Measurements from ENCODE around the gene VASN. TPM values are rescaled to one million over a fixed set of nuclear protein-coding genes. Genes with fewer than 3 reads are reported as not detected.

VASN gene
- total and polyA plus RNA-seq, 9 of the 15 experiments (the other 6 are each of a cell fraction or from before 2014, with no cell fraction given) = 0.01 to 2.5 (median 0.41) TPM; not detected in 1

- TF ChIP-seq, protein P1, sequence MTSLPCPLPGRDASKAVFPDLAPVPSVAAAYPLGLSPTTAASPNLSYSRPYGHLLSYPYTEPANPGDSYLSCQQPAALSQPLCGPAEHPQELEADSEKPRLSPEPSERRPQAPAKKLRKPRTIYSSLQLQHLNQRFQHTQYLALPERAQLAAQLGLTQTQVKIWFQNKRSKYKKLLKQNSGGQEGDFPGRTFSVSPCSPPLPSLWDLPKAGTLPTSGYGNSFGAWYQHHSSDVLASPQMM (CRISPR knock-in tag; IDR thresholded peaks at IDR 0.05) = no peak
- no peak for TF ChIP-seq SNRNP70 (optimal IDR thresholded peaks at IDR 0.05; ENCODE audit: low read depth, low read length)
- no peak for TF ChIP-seq U2AF2 (optimal IDR thresholded peaks at IDR 0.05; ENCODE audit: low read depth, low read length)
- no peak for TF ChIP-seq JUN (IDR thresholded peaks at IDR 0.05; ENCODE audit: borderline replicate concordance, low read depth, low read length)
- TF ChIP-seq JUN (CRISPR knock-in tag; IDR thresholded peaks at IDR 0.05; ENCODE audit: borderline replicate concordance) = no peak
- no peak for TF ChIP-seq ZNF696 (CRISPR knock-in tag; conservative IDR thresholded peaks at IDR 0.05)
Observed at GRCh38 chr16:4350365-4350786, 21.3 kb upstream of the VASN start (continued).

DNA sequence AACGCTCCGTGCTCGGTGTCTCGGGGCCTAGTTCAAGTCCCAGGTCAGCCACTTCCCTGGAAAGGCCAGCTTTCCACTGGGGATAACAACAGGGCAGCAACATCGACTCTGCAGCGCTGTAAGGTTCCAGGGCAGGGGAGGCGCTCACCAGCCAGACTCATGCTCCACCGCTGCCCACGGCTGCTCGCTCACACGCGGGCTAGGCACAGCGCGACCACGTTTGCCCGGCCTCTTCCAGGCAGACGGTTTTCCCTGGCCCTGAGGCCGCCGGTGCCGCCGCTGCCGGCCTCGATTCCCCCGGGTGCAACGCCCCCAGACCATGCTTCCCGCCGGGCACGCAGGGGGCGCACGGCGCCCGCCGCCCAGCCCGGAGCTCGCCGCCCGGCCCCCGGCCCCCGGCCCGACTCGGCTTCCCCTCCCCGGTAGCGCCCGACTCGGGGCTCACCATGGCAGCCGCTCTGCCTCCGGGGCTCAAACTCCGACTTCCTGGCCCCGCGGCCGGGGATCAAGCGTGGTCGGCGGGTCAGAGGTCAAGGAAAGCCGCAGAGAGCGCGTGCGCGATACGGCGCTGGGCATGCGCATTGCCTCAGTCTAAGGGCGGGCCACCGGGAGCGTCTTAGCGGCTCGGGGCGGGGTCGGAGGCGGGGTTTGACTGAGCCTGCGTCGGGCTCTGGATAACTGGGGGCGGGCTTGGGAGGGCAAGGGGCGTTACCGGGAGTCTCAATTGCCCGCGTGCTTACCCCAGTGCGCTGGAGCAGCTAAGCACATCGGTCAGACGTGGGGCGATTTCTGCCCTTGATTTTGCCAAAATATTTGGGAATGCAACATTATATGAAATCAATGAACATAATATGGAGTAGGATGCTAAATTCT is 20.6 kb upstream of the VASN start, which contains the start of gene PAM16:
Gene PAM16 (minus strand): TSS at position 535 of the 873 bp plus-strand sequence. CDS start 87 bp downstream, at position 448.
- FAIRE-seq = peak; percentile 90
- H3K4me2 ChIP-seq (ENCODE audit: insufficient read depth, low read length) = peak within 1 kb of the TSS; percentile 100
- ChIA-PET CTCF (ENCODE audit: low intra/inter-chr PET ratio) (interaction anchor here (0.6 kb wide), 1 partner anchor 39 kb away, joined by 3 read pairs; no protein-coding TSS in a partner anchor), POLR2A (interaction anchor here (0.6 to 1.4 kb wide), 7 partner anchors 11 to 467 kb away, joined by 3 to 6 read pairs (median 3); partner anchors contain the start of gene VASN)
- H3K9me1 ChIP-seq (ENCODE audit: control insufficient read depth, insufficient read depth, low read length) = no peaks in the 10 kb centered on the region
- peak within 1 kb of the TSS; percentile 97 for H3K4me3 ChIP-seq
- in situ Hi-C loops (cut with MboI) = no loop called here
- no peaks in the 10 kb centered on the region for H3K9me3 ChIP-seq (replicated peaks; ENCODE audit: control insufficient read depth, insufficient read depth, low read depth, low read length)
- peaks cover 40% of the 10 kb centered on the region; the same call in 2 of the 3 replicates for H3K36me3 ChIP-seq (ENCODE audit: control insufficient read depth, insufficient read depth, low read length)
- H3K27me3 ChIP-seq (ENCODE audit: control insufficient read depth in 2 of 2, insufficient read depth in 2 of 2, low read length in 2 of 2) = no peaks in the 10 kb centered on the region
- peaks cover 11% of the 10 kb centered on the region; the same call in 1 of the 2 replicates for H4K20me1 ChIP-seq (replicated peaks; ENCODE audit: control insufficient read depth, insufficient read depth, low read length)
- DNase-seq (ENCODE audit: extremely low read depth in 1 of 4, low spot score in 3 of 4) = peak; percentile 93 to 98 (median 95)
- WGBS (ENCODE audit: insufficient coverage, low coverage, missing lambda C conversion rate) = under 1% methylated on average over 64 of the region's 81 CpGs
- intact Hi-C loops (cut with micrococcal nuclease) = no loop called here
- peak within 1 kb of the TSS; percentile 97 for H3K27ac ChIP-seq (ENCODE audit: extremely low read depth, low read depth, low read length)
- H3K9ac ChIP-seq (ENCODE audit: insufficient read depth in 1 of 2, low read depth in 2 of 2, low read length in 2 of 2) = peak within 1 kb of the TSS; percentile 98 to 100
- H3K4me1 ChIP-seq (replicated peaks in 1 of 2; ENCODE audit: control insufficient read depth in 2 of 2, insufficient read depth in 2 of 2, low read length in 2 of 2) = peaks cover 22 to 46% of the 10 kb centered on the region in 2 experiments; a peak in 4 of 5 replicates
- H3K79me2 ChIP-seq (ENCODE audit: control insufficient read depth, insufficient read depth, low read length) = peaks cover 51% of the 10 kb centered on the region
- BruUV-seq (replicated peaks) = TSS peak; percentile 52
- ATAC-seq = peak; percentile 93
- H2AFZ ChIP-seq (ENCODE audit: low read depth, low read length) = peak within 1 kb of the TSS; percentile 84
- no peak for TF ChIP-seq SMARCA4 (IDR thresholded peaks at IDR 0.05)
- TF ChIP-seq JUND (IDR thresholded peaks at IDR 0.05; ENCODE audit: borderline replicate concordance, low read depth, low read length) = 0 out of 2 replicates have a peak, but pooled peaks have one; percentile 17
- TF ChIP-seq JUND (tag; IDR thresholded peaks at IDR 0.05; ENCODE audit: borderline replicate concordance, low read depth, low read length) = 0 out of 3 replicates have a peak, but pooled peaks have one; percentile 19
- no peak for TF ChIP-seq CBX2 (IDR thresholded peaks at IDR 0.05; ENCODE audit: insufficient read depth, low read length, poor library complexity, severe bottlenecking)
- no peak for TF ChIP-seq PHF20 (IDR thresholded peaks at IDR 0.05; ENCODE audit: partially characterized antibody)
- no peak for TF ChIP-seq PBX2 (CRISPR knock-in tag; IDR thresholded peaks at IDR 0.05; ENCODE audit: low read depth)
- no peak for TF ChIP-seq PBX2 (tag; conservative IDR thresholded peaks at IDR 0.05; ENCODE audit: low read depth)
- TF ChIP-seq POLR2A (conservative IDR thresholded peaks at IDR 0.05) = peak; percentile 67; the same call in 1 of the 2 replicates
- TF ChIP-seq, protein P2, sequence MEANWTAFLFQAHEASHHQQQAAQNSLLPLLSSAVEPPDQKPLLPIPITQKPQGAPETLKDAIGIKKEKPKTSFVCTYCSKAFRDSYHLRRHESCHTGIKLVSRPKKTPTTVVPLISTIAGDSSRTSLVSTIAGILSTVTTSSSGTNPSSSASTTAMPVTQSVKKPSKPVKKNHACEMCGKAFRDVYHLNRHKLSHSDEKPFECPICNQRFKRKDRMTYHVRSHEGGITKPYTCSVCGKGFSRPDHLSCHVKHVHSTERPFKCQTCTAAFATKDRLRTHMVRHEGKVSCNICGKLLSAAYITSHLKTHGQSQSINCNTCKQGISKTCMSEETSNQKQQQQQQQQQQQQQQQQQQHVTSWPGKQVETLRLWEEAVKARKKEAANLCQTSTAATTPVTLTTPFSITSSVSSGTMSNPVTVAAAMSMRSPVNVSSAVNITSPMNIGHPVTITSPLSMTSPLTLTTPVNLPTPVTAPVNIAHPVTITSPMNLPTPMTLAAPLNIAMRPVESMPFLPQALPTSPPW (CRISPR knock-in tag; IDR thresholded peaks at IDR 0.05) = peak; percentile 35; the same call in 1 of the 2 replicates
- 0 out of 2 replicates have a peak, but pooled peaks have one; percentile 25 for TF ChIP-seq ZNF232 (CRISPR knock-in tag; IDR thresholded peaks at IDR 0.05)

All from K562 (cell line).